ENCODE results near the gene TAF4. TPM values are rescaled to one million over a fixed set of nuclear protein-coding genes. Genes with fewer than 3 reads are reported as not detected.

The TAF4 gene
- total and polyA plus RNA-seq, 2 of the 13 experiments (the other 11 are each of a cell fraction or from before 2014, with no cell fraction given): 5.9 to 12.0 TPM

- TF ChIP-seq RNF219 (CRISPR knock-in tag; IDR thresholded peaks at IDR 0.05) (no peak), ARNT (IDR thresholded peaks at IDR 0.05) (no peak), SRSF1 (optimal IDR thresholded peaks at IDR 0.05; ENCODE audit: low read depth, low read length) (peak; percentile 53), MTA3 (CRISPR knock-in tag; IDR thresholded peaks at IDR 0.05) (no peak), ZNF567 (CRISPR knock-in tag; IDR thresholded peaks at IDR 0.05; ENCODE audit: borderline replicate concordance) (no peak), ZNF547 (CRISPR knock-in tag; IDR thresholded peaks at IDR 0.05) (no peak), ZNF326 (CRISPR knock-in tag; IDR thresholded peaks at IDR 0.05; ENCODE audit: borderline replicate concordance) (0 out of 2 replicates have a peak, but pooled peaks have one; percentile 27), PATZ1 (CRISPR knock-in tag; IDR thresholded peaks at IDR 0.05) (peak; percentile 55), ZZZ3 (CRISPR knock-in tag; IDR thresholded peaks at IDR 0.05; ENCODE audit: borderline replicate concordance) (no peak), KLF16 (CRISPR knock-in tag; IDR thresholded peaks at IDR 0.05) (no peak), ZNF775 (CRISPR knock-in tag; IDR thresholded peaks at IDR 0.05; ENCODE audit: borderline replicate concordance) (no peak), ZNF580 (CRISPR knock-in tag; IDR thresholded peaks at IDR 0.05; ENCODE audit: borderline replicate concordance, low read depth) (peak; percentile 1; the same call in 1 of the 2 replicates), ZFP62 (CRISPR knock-in tag; IDR thresholded peaks at IDR 0.05) (no peak), NR2C2 (CRISPR knock-in tag; IDR thresholded peaks at IDR 0.05; ENCODE audit: borderline replicate concordance) (peak; percentile 4; the same call in 1 of the 2 replicates), TMF1 (CRISPR knock-in tag; IDR thresholded peaks at IDR 0.05; ENCODE audit: low read depth) (no peak), HMGA1 (CRISPR knock-in tag; conservative IDR thresholded peaks at IDR 0.05) (no peak), ZNF460 (CRISPR knock-in tag; IDR thresholded peaks at IDR 0.05; ENCODE audit: borderline replicate concordance) (no peak), ZNF776 (CRISPR knock-in tag; IDR thresholded peaks at IDR 0.05) (no peak), HNRNPUL1 (IDR thresholded peaks at IDR 0.05; ENCODE audit: low read depth, low read length) (no peak), ZNF280B (CRISPR knock-in tag; IDR thresholded peaks at IDR 0.05; ENCODE audit: borderline replicate concordance) (no peak), USF2 (IDR thresholded peaks at IDR 0.05; ENCODE audit: low read depth, low read length) (no peak), USF2 (CRISPR knock-in tag; IDR thresholded peaks at IDR 0.05; ENCODE audit: borderline replicate concordance) (peak; percentile 56; the same call in 1 of the 2 replicates)
Measured at GRCh38 chr20:62067547-62068260, 2.0 kb upstream of the TAF4 start (continued).

Measured in HepG2 (cell line).